Fibroblast of lung (primary cell): Measurements from ENCODE around the gene B9D1. TPM values are rescaled to one million over a fixed set of nuclear protein-coding genes. Genes with fewer than 3 reads are reported as not detected.

ENCODE experiments used
- DNase-seq, 2 donors: peaks; one replicate each; pipeline versions ENCODE4 v3.0.0 to v3.0.0-alpha.2; 2010; ENCODE audit warnings: low read depth in 2 of 2
- H2AFZ ChIP-seq: 2 replicates; pipeline ENCODE4 v1.5.1; 2012; ENCODE audit warnings: low read length, control low read depth, inconsistent platforms
- H3K27ac ChIP-seq: 2 replicates; pipeline ENCODE4 v1.5.1; 2011; ENCODE audit warnings: low read length, control low read depth; ENCODE audit not compliant: insufficient read depth
- H3K27me3 ChIP-seq: 2 replicates; pipeline ENCODE4 v1.5.1; 2011; ENCODE audit warnings: mild to moderate bottlenecking, low read length; ENCODE audit not compliant: control insufficient read depth, insufficient read depth
- H3K36me3 ChIP-seq: 2 replicates; pipeline ENCODE4 v1.5.1; 2011; ENCODE audit warnings: low read length; ENCODE audit not compliant: control insufficient read depth, insufficient read depth
- H3K4me1 ChIP-seq: 2 replicates; pipeline ENCODE4 v1.5.1; 2011; ENCODE audit warnings: low read length; ENCODE audit not compliant: control insufficient read depth, insufficient read depth; ENCODE audit errors: extremely low read depth
- H3K4me2 ChIP-seq: 2 replicates; pipeline ENCODE4 v1.5.1; 2011; ENCODE audit warnings: low read length, control low read depth; ENCODE audit not compliant: insufficient read depth; ENCODE audit errors: extremely low read depth
- H3K4me3 ChIP-seq, 4 experiments: fragments of 200-600 bp in 1 of 4; sonication (generic) in 1 of 4; replicated peaks in 1 of 4; 2 replicates each; pipeline ENCODE4 v1.5.1; 2011 to 2016; ENCODE audit warnings: low read length in 4 of 4, low read depth in 3 of 4, mild to moderate bottlenecking in 3 of 4, control low read depth in 2 of 4, inconsistent platforms in 1 of 4, mixed read lengths in 1 of 4; ENCODE audit not compliant: insufficient read depth in 1 of 4; ENCODE audit errors: control extremely low read depth in 1 of 4
- H3K79me2 ChIP-seq: 2 replicates; pipeline ENCODE4 v1.5.1; 2012; ENCODE audit warnings: mild to moderate bottlenecking, low read length, inconsistent platforms; ENCODE audit not compliant: control insufficient read depth, insufficient read depth
- H3K9ac ChIP-seq: 2 replicates; pipeline ENCODE4 v1.5.1; 2011; ENCODE audit warnings: mild to moderate bottlenecking, low read length, control low read depth; ENCODE audit not compliant: insufficient read depth
- H3K9me3 ChIP-seq: 2 replicates; pipeline ENCODE4 v1.5.1; 2012; ENCODE audit warnings: low read depth, low read length; ENCODE audit not compliant: control insufficient read depth, insufficient read depth
- H4K20me1 ChIP-seq: 2 replicates; pipeline ENCODE4 v1.5.1; 2011; ENCODE audit warnings: low read length; ENCODE audit not compliant: control insufficient read depth, insufficient read depth; ENCODE audit errors: extremely low read depth
- EZH2 ChIP-seq: IDR thresholded peaks from 2 replicates; pipeline ENCODE4 v1.5.1; 2012; ENCODE audit warnings: low read length, control low read depth, mild to moderate bottlenecking; ENCODE audit errors: missing control alignments
- polyA plus RNA-seq, 2 donors: library from polyadenylated mRNA; depleted of rRNA in 1 of 2; stranded (reverse) in 1 of 2; unstranded in 1 of 2; fragments of >200 nt; gene quantifications; 2 replicates each; pipeline ENCODE4 v1.2.1, GENCODE V29; 2011 to 2012; ENCODE audit warnings: missing spikeins in 1 of 2
- total RNA-seq: library from RNA; depleted of rRNA; stranded (reverse); fragments of >200 nt; gene quantifications from 2 replicates; pipeline ENCODE4 v1.2.1, GENCODE V29; 2014
- TF ChIP-seq, protein P1 (sequence below), 2 donors: IDR thresholded peaks in 1 of 2; conservative IDR thresholded peaks in 1 of 2; 1 replicate in 1 of 2; 2 replicates in 1 of 2; pipeline ENCODE4 v1.5.1; 2011 to 2012; ENCODE audit warnings: low read length in 2 of 2, control low read depth in 1 of 2, inconsistent platforms in 1 of 2, low read depth in 1 of 2, mild to moderate bottlenecking in 1 of 2

Gene B9D1
- total and polyA plus RNA-seq, 2 donors (not counting 1 experiment from before 2014, with no cell fraction given) = 35.7 to 38.5 TPM

DNA sequence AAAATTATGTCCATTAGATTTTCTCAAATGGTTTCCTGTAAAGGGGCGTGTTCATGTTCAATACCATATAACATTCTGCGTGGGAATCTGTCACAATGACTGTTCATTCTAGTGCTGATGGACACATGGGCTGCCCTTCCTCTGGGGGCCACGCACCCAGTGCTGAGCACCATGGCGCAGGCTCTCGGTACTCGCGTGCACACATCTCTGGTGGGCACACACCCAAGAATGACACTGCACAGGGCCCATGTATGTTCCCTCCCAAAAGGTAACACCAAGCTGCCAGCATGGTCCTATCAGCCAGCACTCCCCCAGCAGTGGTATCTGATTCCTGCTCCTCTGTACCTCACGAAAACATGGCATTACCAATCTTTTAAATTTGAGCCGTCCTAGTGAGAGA lies 13.7 kb downstream of the B9D1 start:
- H3K9ac ChIP-seq = no peak overlapping the region
- peaks cover 22% of the 10 kb centered on the region for H3K4me1 ChIP-seq
- no peak overlapping the region for H3K4me2 ChIP-seq
- H3K27ac ChIP-seq = no peak overlapping the region
- no peak for TF ChIP-seq EZH2
- TF ChIP-seq, protein P1, sequence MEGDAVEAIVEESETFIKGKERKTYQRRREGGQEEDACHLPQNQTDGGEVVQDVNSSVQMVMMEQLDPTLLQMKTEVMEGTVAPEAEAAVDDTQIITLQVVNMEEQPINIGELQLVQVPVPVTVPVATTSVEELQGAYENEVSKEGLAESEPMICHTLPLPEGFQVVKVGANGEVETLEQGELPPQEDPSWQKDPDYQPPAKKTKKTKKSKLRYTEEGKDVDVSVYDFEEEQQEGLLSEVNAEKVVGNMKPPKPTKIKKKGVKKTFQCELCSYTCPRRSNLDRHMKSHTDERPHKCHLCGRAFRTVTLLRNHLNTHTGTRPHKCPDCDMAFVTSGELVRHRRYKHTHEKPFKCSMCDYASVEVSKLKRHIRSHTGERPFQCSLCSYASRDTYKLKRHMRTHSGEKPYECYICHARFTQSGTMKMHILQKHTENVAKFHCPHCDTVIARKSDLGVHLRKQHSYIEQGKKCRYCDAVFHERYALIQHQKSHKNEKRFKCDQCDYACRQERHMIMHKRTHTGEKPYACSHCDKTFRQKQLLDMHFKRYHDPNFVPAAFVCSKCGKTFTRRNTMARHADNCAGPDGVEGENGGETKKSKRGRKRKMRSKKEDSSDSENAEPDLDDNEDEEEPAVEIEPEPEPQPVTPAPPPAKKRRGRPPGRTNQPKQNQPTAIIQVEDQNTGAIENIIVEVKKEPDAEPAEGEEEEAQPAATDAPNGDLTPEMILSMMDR (conservative IDR thresholded peaks at IDR 0.05 in 1 of 2, IDR thresholded peaks at IDR 0.05 in 1 of 2; ENCODE audit: low read depth in 1 of 2, low read length in 2 of 2) = no peak
- no peaks in the 10 kb centered on the region for H3K79me2 ChIP-seq
- no peaks in the 10 kb centered on the region for H3K27me3 ChIP-seq
- DNase-seq = no peak
- no peaks in the 10 kb centered on the region for H3K36me3 ChIP-seq
- H4K20me1 ChIP-seq = no peaks in the 10 kb centered on the region
- H3K4me3 ChIP-seq = no peak overlapping the region
- no peak overlapping the region for H2AFZ ChIP-seq
- H3K9me3 ChIP-seq = no peaks in the 10 kb centered on the region

DNA sequence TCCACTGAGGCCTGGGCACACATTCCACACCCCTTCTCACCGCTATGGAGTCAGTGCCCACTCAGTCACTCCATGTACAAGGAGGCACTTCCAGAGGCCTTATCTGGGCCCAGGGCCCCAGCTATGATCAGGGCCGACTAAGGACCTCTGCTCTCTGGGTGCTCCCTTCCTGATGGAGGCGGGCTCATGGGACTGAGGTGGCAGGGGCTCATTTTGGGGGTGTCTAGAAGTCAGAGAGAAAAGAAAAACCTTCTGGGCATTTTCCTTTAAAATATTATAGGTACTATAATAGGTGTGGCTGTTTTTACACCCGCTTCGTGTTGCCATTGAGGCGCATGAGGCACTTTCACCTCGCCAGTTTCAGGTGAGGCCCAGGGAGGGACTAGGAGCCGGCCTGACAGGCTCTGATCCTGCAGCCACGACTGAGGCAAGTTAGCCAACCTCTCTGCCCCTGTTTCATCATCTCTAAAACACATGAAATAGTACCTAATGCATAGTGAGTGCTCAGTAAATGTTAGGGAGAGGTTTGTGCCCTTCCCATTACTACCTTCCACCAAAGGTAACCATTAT lies 14.4 kb downstream of the B9D1 start:
- Histone ChIP-seq H2AFZ (no peak overlapping the region), H3K9me3 (no peaks in the 10 kb centered on the region), H3K4me3 (no peak overlapping the region), H3K27ac (no peak overlapping the region), H3K4me2 (no peak overlapping the region), H3K4me1 (peaks cover 22% of the 10 kb centered on the region), H3K27me3 (no peaks in the 10 kb centered on the region), H3K9ac (no peak overlapping the region), H3K79me2 (no peaks in the 10 kb centered on the region), H4K20me1 (no peaks in the 10 kb centered on the region), H3K36me3 (no peaks in the 10 kb centered on the region)
- TF ChIP-seq, protein P1 (conservative IDR thresholded peaks at IDR 0.05 in 1 of 2, IDR thresholded peaks at IDR 0.05 in 1 of 2; ENCODE audit: low read depth in 1 of 2, low read length in 2 of 2) = no peak
- no peak for TF ChIP-seq EZH2
- DNase-seq = no peak

DNA sequence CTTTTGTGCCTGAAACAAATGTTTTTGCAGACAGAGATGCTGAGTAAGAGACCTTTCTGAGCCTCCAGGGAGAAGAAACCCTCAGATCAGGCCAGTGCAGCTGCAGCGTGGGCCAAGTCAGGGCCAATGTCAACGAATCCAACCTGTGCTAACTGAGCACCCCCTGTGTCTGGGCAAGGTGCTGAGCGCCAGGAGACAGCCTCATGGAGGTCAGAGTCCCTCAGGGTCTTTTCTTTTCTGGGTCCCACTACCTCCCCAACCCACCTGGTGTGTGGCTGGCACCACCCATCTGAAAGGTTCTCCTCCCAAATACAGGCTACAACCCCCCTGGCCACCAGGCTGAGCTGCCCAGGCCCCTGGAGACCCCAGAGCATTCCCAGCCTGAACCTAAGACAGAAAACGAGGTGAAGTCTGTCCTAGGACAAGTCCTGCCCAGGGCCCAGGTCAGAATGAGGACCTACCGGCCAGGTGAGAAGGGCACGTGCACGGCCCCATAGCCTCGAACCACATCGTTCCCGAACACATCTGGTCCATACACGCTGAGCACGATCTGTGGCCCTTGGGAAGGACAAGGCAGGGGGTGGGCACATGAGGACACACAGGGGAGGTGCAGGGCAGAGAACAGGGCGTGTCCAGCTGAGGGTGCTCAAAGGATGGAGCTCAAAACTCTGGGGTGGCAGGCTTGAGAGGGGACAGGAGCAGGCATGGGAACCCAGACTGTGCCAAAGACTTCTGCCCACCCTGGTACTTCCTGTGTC lies 15.0 kb downstream of the B9D1 start:
- no peaks in the 10 kb centered on the region for H3K27me3 ChIP-seq
- H3K4me2 ChIP-seq = peak overlapping the region; percentile 52
- no peak overlapping the region for H3K9ac ChIP-seq
- H3K4me1 ChIP-seq = peaks cover 22% of the 10 kb centered on the region
- H3K36me3 ChIP-seq = no peaks in the 10 kb centered on the region
- H2AFZ ChIP-seq = no peak overlapping the region
- no peaks in the 10 kb centered on the region for H4K20me1 ChIP-seq
- H3K27ac ChIP-seq = no peak overlapping the region
- no peaks in the 10 kb centered on the region for H3K79me2 ChIP-seq
- no peak for DNase-seq
- no peak overlapping the region for H3K4me3 ChIP-seq
- no peaks in the 10 kb centered on the region for H3K9me3 ChIP-seq
- no peak for TF ChIP-seq EZH2
- TF ChIP-seq, protein P1 (conservative IDR thresholded peaks at IDR 0.05 in 1 of 2, IDR thresholded peaks at IDR 0.05 in 1 of 2; ENCODE audit: low read depth in 1 of 2, low read length in 2 of 2) = no peak
